K562 (cell line): ENCODE measurements around the gene EFNA1. TPM values are rescaled to one million over a fixed set of nuclear protein-coding genes. Genes with fewer than 3 reads are reported as not detected.

ENCODE experiments used
- HNRNPH1 ChIP-seq: fragments of 200-400 bp; formaldehyde crosslinking; optimal IDR thresholded peaks from 2 replicates; pipeline ENCODE3; 2017; ENCODE audit warnings: low read depth, mild to moderate bottlenecking, low read length, moderate library complexity
- HNRNPK ChIP-seq: fragments of 200-400 bp; formaldehyde crosslinking; IDR thresholded peaks from one replicate; pipeline ENCODE4 v1.6.1; 2018; ENCODE audit warnings: mild to moderate bottlenecking, low read depth, low read length; ENCODE audit not compliant: poor library complexity, severe bottlenecking
- MAX ChIP-seq: sonication (generic); formaldehyde crosslinking; IDR thresholded peaks from 2 replicates; pipeline ENCODE4 v1.9.0; 2022; ENCODE audit warnings: mild to moderate bottlenecking, missing genetic modification reagents
- TCF7L2 ChIP-seq: fragments of 150-350 bp; IDR thresholded peaks from 2 replicates; pipeline ENCODE4 v1.6.1; 2016; ENCODE audit warnings: low read depth, mild to moderate bottlenecking, low read length, moderate library complexity
- ZNF407 ChIP-seq: fragments of 450-650 bp; IDR thresholded peaks from 2 replicates; pipeline ENCODE4 v1.6.1; 2016; ENCODE audit warnings: low read depth
- ZNF583 ChIP-seq: fragments of 250-450 bp; sonication (Bioruptor Pico); IDR thresholded peaks from 2 replicates; pipeline ENCODE4 v1.4.0; 2020
- ZNF668 ChIP-seq: fragments of 250-450 bp; sonication (Bioruptor Pico); IDR thresholded peaks from 2 replicates; pipeline ENCODE4 v1.8.0; 2022; ENCODE audit warnings: mild to moderate bottlenecking, inconsistent platforms
- polyA plus RNA-seq, 8 experiments: library from polyadenylated mRNA; depleted of rRNA in 4 of 8; stranded (reverse) in 5 of 8; unstranded in 3 of 8; fragments of >200 nt; fragmentation: Nextera tagmentation in 2 of 8; fragmentation: Illumina TruSeq in 1 of 8; extraction: Ambion mirVana in 2 of 8; extraction: Trizol in 1 of 8; gene quantifications; 2 replicates each; pipeline versions ENCODE4 v1.2.1 to v1.2.3, GENCODE V29; 2011 to 2014; ENCODE audit warnings: inconsistent platforms in 1 of 8, missing spikeins in 1 of 8
- total RNA-seq, 7 experiments: library from RNA; depleted of rRNA in 6 of 7; stranded (reverse); fragments of >200 nt in 6 of 7; fragmentation: Illumina TruSeq in 2 of 7; extraction: Trizol in 2 of 7; gene quantifications; 2 replicates each; pipeline versions ENCODE4 v1.2.1 to v1.2.3, GENCODE V29; 2011 to 2021; ENCODE audit warnings: low replicate concordance in 1 of 7
- TF ChIP-seq, protein P1 (sequence below), 2 experiments: fragments of 450-650 bp; IDR thresholded peaks; 2 replicates each; pipeline ENCODE4 v1.6.1; 2016

EFNA1 gene
- total and polyA plus RNA-seq, 9 of the 15 experiments (the other 6 are each of a cell fraction or from before 2014, with no cell fraction given) = 2.1 to 9.3 (median 3.0) TPM

DNA sequence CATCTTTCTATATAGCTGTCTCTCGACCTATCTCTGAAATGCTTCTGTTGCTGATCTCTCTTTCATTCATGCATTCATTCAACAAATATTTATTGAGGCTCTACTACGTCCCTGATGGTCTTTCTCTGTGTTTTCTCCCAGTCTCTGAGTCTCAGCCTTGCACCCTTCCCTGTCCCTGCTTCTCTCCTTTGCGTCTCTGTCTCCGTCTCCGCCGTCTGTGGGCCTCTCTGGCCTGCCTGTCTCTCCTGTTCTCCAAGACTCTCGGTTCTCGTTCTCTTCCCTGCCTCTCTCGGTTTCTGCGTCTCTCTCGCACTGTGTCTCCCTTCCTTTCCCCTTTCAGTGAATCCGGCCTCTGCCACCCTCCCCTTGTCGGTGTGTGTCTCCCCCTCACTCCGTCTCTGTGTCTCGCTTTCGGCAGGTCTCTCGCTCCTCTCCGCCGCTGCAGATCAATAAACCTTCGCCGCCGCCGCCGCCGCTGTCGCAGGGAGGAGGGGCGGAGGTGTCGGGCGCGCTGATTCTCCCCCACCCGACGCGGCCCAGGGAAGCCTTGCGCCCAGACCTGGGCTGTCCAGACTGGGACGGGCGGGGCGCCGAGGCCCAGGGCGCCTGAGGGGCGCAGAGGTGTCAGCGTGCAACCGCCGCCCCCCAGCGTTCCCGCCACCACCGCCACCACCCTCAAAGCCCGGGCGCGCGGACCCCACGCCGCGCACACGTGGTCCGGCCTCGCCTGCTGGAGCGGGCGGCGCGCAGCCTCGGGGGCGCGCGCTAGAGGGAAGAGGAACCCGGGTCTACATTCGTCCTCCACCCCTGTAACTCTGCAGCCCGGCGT, 46.0 kb upstream of the EFNA1 start (continued):
- 0 out of 2 replicates have a peak, but pooled peaks have one; percentile 21 for TF ChIP-seq ZNF407
- TF ChIP-seq HNRNPH1 = no peak
- TF ChIP-seq HNRNPK = no peak
- no peak for TF ChIP-seq ZNF583 (CRISPR knock-in tag)
- TF ChIP-seq TCF7L2 = no peak
- TF ChIP-seq ZNF668 (CRISPR knock-in tag) = no peak
- TF ChIP-seq MAX (CRISPR knock-in tag) = peak; percentile 26; the same call in 1 of the 2 replicates
- TF ChIP-seq, protein P1, sequence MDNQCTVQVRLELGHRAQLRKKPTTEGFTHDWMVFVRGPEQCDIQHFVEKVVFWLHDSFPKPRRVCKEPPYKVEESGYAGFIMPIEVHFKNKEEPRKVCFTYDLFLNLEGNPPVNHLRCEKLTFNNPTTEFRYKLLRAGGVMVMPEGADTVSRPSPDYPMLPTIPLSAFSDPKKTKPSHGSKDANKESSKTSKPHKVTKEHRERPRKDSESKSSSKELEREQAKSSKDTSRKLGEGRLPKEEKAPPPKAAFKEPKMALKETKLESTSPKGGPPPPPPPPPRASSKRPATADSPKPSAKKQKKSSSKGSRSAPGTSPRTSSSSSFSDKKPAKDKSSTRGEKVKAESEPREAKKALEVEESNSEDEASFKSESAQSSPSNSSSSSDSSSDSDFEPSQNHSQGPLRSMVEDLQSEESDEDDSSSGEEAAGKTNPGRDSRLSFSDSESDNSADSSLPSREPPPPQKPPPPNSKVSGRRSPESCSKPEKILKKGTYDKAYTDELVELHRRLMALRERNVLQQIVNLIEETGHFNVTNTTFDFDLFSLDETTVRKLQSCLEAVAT (IDR thresholded peaks at IDR 0.05) = peak; percentile 14 to 29; a peak in 1 of 4 replicates
